HUDEP-2 (cell line): Measurements from ENCODE around the gene PKIG.
"Not testable (repeated sequence)": the region's sequence is repeated elsewhere in the genome, so short reads cannot be mapped to it uniquely, and the experiment has no call there.

ENCODE experiments used
- DNase-seq, 76 experiments: peaks; one replicate each; lab custom pipeline; 2025; ENCODE audit not compliant: unreplicated experiment in 76 of 76; lab: John Stamatoyannopoulos, UW

PKIG gene

GRCh38 chr20:44654210-44654609, 71.8 kb downstream of the PKIG start:
- not testable (repeated sequence) for DNase-seq

DNA sequence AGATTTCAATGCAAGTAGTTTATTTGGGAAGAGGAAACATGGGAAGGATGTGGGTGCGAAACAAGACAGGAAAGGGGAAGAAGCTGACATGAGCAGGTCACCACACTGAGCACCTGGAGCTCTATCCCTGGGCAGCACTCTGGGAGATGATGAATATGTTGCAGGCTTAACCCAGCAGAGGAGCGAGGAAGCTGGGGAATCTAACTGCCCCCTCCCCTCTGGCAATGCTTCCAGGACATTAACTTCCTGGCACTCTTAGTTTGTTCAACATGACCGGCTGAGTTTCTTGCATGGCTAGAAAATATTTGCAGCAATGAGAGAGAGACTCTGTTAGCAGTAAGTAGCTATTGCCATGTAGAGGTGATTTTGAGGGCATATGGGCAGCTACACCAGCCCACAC, 74.1 kb downstream of the PKIG start:
- DNase-seq, result no peak

GRCh38 chr20:44657875-44658274, 75.5 kb downstream of the PKIG start:
- DNase-seq, result no peak

- DNase-seq, result no peak
Observed at GRCh38 chr20:44658810-44659209, 76.4 kb downstream of the PKIG start.

DNA sequence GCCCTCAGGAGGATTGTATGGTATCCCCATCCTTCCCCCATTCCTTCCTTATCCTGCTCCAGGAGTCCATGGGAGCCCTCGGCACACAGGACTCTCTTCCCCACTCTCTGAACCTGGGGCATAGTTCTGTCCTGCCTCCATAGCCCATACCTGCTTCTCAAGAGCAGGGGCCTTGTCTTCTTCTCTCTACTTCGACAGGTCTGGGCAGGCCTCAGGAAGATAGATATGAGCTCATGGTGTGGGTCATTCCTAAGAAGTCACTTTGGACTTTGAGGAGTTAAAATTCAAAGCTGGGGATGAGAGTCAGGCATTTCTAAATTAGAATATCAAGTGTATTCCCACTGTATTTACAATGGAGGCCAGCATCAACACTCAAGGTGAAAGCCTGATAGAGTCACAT, 77.6 kb downstream of the PKIG start:
- DNase-seq, result no peak

GRCh38 chr20:44660581-44660980, 78.2 kb downstream of the PKIG start:
- DNase-seq, result no peak

- no peak for DNase-seq
Observed at GRCh38 chr20:44662261-44662660, 79.9 kb downstream of the PKIG start.

GRCh38 chr20:44664131-44664530, 81.8 kb downstream of the PKIG start:
- DNase-seq, result no peak

- no peak for DNase-seq
Observed at GRCh38 chr20:44666066-44666465, 83.7 kb downstream of the PKIG start.
